RCC 7860 (cell line): ENCODE results near the gene JCHAIN.
"Not testable (repeated sequence)": the region's sequence is repeated elsewhere in the genome, so short reads cannot be mapped to it uniquely, and the experiment has no call there.

Experiments
- DNase-seq: peaks from one replicate; pipeline ENCODE4 v3.0.0-alpha.2; 2015; ENCODE audit warnings: low spot score
- FAIRE-seq: peaks from 2 replicates; lab custom pipeline; 2012; peaks lifted over from hg19 to GRCh38; lab: Jason Lieb, UNC

Gene JCHAIN

DNA sequence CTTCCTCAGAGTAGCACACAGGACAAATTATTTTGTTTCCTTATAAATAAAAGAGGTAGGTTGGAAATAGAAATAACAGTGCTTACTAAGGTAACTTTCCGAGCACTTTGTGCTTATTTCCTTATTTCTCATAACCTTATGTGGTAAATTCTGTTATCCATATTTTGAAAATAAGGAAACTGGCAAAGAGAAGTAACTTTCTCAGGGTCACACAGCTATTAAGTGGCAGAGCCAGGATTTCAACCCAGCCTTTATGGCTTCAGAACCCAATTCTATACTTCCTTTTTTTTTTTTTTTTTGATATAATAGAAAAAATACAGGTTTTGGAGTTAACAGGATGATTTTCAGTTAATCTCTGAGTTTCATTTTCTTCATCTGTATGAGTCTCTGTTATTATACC lies 25.4 kb upstream of the JCHAIN start:
- DNase-seq (no peak), FAIRE-seq (no peak)

DNA sequence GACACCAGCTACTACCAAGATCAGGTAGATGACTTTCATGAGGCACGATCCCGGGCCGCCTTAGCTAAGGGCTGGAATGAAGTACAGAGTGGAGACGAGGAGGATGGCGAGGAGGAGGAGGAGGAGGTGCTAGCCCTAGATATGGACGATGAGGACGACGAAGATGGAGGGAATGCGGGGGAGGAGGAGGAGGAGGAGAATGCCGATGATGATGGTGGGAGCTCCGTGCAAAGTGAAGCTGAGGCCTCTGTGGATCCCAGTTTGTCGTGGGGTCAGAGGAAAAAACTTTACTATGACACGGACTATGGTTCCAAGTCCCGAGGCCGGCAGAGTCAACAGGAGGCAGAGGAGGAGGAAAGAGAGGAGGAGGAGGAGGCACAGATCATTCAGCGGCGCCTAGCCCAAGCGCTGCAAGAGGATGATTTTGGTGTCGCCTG lies 22.5 kb upstream of the JCHAIN start:
- DNase-seq, result no peak

DNA sequence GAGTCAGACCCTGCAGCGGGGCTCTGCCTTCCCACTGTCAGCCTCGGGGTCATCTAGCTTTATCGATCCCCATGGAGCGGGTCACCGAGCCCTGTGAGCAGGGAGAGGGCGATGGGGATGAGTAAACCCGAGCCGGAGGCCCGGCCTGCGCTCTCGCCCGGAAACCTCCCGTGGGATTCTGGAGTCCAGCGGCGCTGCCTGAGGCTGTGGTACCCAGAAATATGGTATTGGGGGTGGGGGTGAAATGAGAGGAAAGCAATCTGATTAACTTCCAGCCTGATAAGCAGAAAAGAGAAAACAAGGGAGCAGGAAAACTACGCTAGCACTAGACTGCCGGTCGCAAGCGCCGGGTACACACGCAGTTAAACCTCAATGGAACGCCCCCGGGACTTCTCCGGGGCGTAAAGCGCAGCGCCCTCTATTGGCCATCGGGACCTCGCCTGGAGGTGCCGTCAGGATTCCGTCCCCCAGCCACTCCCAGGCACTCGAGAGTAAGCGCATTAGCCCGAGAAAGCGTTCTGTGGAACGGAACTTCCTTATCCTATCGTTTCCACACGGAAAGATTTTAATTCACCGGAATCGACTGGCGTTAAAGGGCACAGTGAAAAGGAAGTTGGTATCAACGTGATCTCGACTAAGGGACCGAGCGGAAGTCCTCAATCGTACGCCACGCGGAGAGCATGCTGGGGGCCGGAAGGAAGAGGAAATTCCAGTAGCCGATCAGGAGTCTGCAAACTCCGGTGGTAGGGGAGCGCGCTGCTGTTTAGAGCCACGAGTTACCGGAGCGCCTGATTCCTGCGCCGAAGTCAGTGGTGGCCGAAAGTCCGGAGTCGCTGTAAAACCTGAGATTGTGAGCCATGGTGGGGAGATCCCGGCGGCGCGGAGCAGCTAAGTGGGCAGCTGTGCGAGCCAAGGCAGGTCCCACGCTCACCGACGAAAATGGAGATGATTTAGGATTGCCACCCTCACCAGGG lies 21.8 kb upstream of the JCHAIN start, which contains the start of gene UTP3:
Gene UTP3 (plus strand): TSS at position 712 of the 974 bp plus-strand sequence. CDS start 146 bp downstream, at position 858.
- DNase-seq, result peak; percentile 95
- FAIRE-seq, result peak; percentile 85

More for the DNA sequence above, 22.5 kb upstream of the JCHAIN start:
- no peak for FAIRE-seq

DNA sequence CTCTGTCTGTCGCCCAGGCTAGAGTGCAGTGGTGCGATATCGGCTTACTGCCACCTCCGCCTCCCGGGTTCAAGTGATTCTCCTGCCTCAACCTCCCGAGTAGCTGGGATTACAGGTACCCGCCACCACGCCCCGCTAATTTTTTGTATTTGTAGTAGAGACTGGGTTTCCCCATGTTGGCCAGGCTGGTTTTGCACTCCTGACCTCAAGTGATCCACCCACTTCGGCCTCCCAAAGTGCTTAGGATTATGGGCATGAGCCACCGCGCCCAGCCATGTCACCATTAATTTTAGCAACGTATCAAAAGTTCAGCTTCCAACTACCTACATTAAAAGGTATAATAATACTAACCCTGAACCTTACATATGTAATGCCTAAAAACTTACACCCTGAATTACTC lies 21.1 kb upstream of the JCHAIN start:
- FAIRE-seq (no peak), DNase-seq (no peak)

DNA sequence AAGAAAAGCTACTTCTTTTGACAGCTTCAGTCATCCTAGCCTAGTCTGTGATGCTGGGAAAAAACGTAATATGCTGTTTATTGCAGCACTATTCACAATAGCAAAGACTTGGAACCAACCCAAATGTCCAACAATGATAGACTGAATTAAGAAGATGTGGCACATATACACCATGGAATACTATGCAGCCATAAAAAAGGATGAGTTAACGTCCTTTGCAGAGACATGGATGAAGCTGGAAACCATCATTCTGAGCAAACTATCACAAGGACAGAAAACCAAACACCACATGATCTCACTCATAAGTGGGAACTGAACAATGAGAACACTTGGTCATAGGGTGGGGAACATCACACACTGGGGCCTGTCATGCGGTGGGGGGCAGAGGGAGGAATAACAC lies 15.8 kb upstream of the JCHAIN start:
- not testable (repeated sequence) for FAIRE-seq, DNase-seq

DNA sequence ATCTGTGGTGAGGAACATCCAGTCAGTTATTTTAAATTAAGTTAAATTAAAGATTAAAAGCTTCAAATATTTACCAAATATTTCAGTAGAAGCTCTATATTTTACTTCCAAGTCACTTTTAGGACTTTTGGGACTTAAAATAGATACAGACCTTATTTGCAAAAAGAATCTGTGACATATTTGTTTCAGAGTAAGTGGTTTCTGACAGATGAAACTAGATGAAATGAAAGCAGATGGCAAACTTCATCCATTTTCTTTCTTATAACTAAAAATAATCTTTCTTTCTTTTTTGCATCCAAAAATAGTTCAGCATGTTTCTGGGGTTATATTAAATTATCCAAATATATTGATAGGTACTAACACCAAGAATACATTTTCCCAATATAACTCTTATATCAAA lies 15.4 kb upstream of the JCHAIN start:
- DNase-seq (no peak), FAIRE-seq (no peak)

DNA sequence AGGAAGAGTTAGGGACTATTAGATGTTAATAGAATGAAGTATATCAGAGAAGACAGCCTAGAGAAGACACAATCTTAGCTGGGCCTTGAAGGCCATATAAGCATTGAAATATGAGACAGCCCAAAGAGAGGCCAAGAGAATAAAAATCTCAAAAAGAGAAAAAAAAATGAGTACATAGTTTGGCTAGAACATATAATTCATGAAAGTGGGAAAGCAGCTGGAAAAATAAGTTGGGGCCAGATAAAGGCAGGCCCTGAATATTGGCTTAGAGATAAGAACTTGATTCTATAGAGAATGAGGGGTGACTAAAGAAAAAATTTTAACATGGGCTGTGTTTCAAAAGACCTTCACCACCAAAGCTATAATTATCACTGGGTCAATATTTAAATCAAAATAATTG lies 14.6 kb upstream of the JCHAIN start:
- FAIRE-seq, result no peak

DNA sequence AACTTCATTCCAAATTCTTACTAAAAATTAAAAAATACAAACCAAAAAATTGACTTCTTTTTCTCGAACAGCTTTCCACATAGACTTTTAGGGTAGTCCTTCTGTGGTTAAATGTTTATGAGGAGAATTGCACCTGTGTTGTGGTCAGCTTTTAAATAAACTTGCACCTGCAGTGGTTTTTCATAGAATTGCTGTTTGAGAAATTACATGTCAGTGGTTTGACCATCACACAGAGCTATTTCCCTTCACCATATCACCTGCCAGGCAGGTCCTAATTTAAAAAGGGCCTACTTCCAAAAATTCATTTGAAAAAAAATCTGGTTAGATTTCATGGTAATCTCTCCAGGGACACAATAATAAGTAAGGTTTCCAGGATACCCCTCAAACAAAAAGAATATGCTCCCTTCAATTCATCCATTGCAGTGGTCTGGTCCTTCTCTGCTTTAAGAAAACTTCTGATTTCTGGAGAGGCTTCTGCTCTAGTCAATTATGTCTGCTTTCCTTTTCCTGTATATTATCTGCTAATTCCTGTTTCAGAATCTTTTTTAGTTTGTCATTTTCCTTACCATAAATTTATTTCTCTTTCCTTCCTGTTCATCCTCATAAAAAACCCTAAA lies 12.2 kb upstream of the JCHAIN start:
- FAIRE-seq, result no peak

More for the DNA sequence above, 14.6 kb upstream of the JCHAIN start:
- no peak for DNase-seq

DNA sequence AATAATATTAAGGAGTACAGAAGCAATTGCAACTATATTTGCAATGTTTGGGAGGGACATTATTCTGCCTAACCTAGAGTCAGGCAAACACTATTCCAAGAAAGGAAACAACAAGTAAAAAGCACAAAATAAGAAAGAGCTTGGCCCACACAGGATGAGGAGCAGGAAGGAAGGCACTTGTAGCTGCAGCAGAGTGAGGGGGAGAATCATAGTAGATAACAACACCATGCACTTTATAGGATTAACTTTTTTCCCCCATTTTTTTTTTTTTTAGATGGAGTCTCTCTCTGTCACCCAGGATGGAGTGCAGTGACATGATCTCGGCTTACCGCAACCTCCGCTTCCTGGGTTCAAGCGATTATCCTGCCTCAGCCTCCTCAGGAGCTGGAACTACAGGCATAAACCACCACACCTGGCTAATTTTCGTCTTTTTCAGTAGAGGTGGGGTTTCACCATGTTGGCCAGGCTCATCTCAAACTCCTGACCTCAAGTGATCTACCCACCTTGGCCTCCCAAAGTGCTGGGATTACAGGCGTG lies 10.3 kb upstream of the JCHAIN start:
- no peak for FAIRE-seq
- DNase-seq, result no peak

More for the DNA sequence above, 12.2 kb upstream of the JCHAIN start:
- DNase-seq, result no peak

DNA sequence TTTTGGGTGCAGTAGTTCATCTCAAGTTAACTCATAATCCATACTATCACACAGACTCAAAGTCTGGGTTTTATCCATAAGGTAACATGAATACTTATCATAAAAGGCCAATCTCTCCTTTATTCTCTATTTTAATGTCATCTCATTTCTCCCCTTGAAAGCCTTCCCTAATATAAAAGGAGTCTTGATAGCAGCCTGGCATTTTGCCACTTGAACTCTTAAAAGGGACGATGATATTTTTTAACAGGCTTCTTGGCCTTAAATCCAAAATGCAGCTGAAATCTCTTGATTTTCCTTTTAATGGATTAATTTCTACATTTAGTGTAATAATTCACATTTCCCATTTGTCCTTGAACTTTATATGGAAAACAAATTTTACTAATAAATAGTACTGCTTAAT lies 8.4 kb upstream of the JCHAIN start:
- no peak for FAIRE-seq

DNA sequence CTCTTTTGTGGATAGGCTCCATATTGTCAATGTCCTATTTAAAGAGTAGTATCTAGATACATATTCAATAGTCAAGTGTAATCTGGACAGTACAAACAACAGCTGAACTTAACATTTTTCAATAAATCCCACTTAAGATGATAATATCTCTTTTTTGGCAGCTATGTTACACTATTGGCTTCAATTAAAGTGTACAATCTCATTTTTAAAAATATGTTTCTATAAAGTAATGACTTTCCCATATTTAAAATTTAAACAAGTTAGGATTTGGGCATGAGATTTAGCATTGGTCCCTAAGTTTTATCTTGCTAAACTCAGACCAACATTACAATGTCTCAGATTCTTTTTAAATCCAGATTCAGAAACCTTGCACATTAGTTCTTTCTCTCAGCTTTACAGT lies 7.9 kb upstream of the JCHAIN start:
- no peak for FAIRE-seq

More for the DNA sequence above, 8.4 kb upstream of the JCHAIN start:
- DNase-seq, result no peak

DNA sequence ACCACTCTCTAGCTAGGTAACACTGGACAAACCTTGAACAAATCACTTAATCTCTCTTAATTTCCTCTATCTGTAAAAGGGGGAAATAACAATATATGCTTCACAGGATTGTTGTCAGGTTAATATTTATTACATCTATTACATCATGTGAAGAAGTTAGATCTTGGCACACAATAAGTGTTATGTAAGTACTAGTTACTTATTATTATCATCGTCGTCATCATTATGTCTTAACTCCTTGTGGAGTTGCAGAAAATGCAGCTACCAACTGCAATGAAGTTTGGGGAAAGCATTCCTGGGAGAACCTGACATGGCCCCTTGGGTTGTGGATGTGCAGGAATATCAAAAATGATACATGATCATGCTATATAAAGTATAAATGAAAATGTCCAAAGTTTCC lies 4.8 kb upstream of the JCHAIN start:
- peak; percentile 49 for FAIRE-seq
- DNase-seq, result peak; percentile 33

More for the DNA sequence above, 7.9 kb upstream of the JCHAIN start:
- no peak for DNase-seq

DNA sequence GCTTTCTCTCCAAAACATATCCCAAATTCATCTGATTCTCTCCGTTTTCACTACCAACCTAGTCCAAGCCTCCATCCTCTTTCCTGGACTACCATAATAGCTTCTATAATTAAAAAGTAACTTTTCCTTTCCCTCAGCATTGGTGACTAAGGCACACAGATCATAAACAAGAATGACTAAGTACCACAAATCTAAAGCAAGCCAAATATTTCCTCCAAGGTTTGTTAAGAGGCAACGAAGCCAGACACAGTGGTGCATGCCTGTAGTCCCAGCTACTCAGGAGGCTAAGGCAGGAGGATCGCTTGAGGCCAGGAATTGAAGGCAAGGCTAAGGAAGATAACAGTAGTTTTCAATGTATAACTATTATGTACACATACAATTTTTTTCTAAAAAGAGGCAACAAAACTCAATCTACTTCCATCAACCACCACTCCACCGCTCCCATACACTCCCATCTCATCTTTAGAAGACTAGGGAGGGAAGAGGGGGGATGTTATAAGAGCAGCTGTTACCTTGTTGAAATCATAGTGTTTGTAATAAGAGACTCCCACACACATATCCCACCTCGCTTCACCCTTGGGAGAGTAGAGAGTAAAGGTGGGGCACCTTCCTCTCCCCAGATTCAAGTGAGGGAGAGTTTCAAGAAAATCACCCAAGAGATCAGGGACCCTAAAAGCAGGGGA lies 4.2 kb upstream of the JCHAIN start:
- DNase-seq, result peak; percentile 83
- peak; percentile 95 for FAIRE-seq

DNA sequence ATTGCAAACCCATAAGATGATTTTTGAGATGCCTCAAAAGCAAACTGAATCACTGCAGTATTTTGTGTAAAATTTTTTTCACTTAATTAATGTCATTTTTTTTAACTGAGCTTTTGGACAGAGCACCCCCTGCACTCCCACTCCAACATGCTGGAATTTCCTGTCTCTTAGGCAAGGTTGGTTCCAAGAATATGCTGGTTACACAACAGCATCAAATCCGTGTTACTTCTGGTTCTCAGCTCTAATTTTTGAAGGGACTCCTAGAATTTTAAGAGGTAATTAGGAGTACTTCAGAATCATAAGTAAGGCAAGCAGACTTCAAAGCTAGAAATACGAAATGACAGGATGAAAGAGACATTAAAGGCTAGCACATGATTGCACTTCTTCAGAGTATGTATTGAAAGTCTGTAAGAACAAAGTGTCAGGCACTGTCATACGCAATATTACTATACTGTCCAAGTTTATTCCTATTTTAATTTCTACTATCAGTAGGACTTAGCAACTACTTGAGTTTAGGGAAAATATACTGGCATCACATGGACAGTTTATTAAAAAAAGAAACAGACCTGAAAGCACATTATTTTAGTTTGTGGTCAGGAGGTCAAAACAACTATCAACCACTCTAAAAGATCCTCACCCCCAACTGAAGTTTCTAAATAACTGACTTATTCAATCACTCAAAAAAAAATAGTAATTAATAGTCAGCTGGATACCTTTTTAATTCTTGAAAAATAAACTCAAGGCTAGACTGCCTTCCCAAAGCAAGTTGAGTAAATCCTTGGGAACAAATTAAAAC lies 1.6 kb upstream of the JCHAIN start:
- FAIRE-seq (no peak), DNase-seq (no peak)

DNA sequence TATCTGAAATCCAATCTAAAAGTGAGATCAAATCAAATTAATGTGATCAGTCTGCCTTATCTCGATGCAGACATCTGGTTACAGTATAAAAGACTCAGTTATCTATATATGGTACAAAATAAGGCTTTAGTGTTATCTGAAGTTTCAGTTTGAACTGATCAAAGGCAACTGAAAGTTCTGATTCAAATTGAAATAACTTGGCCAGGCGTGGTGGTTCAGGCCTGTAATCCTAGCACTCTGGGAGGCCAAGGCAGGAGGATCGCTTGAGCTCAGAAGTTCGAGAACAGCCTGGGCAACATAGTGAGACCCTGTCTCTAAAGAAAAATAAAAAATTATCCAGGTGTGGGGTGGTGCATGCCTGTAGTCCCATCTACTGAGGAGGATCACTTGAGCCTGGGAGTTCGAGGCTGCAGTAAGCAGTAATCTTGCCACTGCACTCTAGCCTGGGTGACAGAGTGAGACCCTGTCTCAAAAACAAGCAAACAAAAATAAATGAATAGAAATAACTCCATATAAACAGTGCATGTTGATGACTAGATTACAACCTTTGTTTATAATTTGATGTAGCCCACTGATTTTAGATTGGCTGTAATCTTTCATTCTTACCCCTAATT lies 4.9 kb downstream of the JCHAIN start:
- not testable (repeated sequence) for FAIRE-seq, DNase-seq

DNA sequence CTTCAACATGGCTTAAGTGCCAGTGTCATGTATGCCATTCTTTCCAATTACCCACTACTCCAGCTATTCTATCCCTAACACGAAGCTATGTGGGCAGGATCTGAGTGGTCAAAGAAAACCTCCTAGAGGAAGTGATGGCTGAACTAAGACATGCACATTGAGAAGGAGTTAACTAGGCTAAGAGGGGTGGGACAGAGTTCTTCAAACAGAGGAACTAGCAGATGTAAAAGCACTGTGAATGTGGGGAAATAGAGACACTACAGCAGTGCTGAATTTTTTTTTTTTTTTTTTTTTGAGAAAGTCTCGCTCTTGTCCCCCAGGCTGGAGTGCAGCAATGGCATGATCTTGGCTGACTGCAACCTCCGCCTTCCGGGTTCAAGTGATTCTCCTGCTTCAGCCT lies 6.2 kb downstream of the JCHAIN start:
- no peak for FAIRE-seq
- no peak for DNase-seq

DNA sequence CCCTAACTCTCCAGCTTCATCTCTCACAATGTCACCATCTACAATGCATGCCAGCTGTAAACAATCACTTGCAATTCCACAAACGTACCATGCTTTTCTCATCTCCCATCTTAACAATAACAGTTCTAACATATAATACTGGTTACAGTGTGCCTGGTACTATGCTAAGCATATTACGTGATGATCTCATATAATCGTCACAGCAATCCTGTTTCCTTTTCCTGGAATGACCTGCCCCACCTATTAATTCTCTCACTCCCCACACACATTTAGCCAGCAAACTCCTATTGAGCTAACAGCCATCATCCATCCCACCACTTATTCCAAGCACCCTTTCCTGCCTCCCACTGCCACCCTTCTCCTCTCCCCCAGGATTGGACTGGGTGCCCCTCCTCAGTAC lies 7.9 kb downstream of the JCHAIN start:
- DNase-seq, result no peak
- no peak for FAIRE-seq

DNA sequence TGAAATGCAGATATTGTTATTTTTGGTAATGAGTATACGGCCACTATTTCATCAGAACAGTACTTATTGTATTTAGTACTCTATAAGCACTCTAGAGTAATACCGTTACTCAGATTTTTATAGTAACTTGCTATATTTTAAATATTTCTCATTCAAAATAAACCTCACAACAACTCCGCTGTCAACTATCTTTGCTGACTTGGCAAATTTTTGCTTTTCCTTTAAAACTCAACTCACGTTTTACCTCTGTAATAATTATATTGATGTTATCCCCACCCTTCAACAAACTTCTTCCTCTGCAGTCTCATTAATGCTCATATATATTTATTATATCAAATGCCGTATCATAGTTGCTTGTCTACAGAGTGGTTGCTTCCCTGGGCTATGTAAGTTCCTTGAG lies 9.0 kb downstream of the JCHAIN start:
- DNase-seq (no peak), FAIRE-seq (no peak)

DNA sequence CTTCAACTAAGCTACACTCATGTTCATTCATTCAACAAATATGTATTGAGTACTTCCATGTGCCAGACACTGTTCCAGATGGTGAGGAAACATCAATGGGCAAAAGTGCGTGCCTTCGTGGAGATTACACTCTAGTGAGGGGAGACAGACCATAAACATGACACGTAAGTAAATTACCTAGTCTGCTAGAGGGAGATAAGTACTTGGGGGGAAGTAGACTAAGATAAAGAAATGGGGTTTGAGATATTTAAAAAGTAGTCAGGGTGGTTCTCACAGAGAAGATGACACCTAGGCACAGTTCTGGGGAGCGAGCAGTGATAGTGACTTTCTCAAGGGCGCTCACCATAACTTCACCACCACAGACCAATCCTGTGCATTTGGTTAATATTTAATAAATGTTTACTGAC lies 11.7 kb downstream of the JCHAIN start:
- no peak for DNase-seq
- no peak for FAIRE-seq
